Activated CD8-positive, alpha-beta memory T cell treated with anti-CD3 and anti-CD28 coated beads, Interleukin-2, amount 50 U/mL, for 48 hours (primary cell): ENCODE measurements around the gene HSP90AB1.
A peak's percentile ranks its signal among the peaks of the same experiment; 100 is the strongest.

ENCODE experiments used
- DNase-seq: peaks from one replicate; pipeline ENCODE4 v3.0.0-alpha.2; 2020

Gene HSP90AB1

GRCh38 chr6:44235891-44236516, 10.9 kb upstream of the HSP90AB1 start:
- no peak for DNase-seq

- peak; percentile 83 for DNase-seq
These were observed 9.7 kb upstream of the HSP90AB1 start for GRCh38 chr6:44237021-44237812.

DNA sequence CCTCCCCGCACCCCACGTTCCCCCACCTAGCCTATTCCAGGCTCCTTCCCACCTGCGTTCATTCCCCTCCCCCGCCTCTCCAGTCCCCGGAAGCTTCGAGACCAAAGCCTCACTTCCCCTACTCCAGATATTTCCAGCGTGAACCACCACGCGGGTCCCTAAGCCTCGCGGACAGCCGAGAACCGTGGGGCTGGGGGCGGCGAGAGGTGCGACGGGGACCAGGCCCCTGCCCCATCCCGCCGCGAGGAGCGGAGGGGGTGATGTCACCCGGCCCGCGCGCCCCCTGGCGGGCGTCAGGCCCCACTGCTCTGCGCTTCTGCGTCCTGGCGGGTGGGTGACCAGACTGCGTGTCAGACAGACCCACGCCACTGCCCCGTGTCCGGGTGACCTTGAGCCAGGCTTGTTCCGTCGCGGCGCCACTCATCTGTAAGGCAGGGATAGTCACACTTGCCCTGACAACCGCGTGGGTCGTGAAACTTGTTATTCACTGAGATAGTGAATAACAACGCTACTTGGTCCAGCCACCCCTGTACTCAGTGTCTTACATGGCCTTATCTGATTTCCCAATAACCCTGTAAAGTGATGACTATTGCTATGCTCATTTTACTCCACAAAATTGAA, 9.0 kb upstream of the HSP90AB1 start:
- peak; percentile 91 for DNase-seq

DNA sequence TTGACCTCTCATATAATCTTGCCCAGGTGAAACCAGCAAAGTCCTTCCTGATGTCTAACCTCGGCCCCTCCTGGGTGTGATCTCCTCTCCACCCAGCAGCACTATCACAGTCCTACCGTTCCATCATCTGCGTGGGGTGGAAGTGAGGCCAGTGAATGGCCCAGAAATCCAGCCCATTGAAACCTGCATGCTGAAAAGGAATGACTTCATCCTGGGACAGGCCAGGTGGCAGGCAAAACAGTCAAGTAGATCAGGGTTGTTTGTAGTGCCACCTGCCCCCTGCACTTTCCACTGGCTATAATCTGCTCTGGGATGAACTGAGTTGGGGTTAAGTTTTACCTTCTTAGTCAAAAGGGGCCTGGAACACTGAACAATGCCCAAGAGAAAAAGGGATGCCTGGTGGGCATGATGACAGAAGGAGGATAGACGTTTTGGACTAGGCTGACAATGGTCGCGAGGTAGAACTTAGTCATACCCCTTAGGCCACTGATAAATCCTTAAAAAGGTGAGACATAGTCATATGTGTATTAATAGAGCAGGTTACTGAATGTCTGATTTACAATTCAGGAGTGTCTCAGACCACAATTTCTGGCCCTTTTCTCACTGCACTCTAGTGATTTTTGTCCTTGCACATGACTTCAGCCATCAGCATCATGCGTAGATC, 8.1 kb upstream of the HSP90AB1 start:
- no peak for DNase-seq

DNA sequence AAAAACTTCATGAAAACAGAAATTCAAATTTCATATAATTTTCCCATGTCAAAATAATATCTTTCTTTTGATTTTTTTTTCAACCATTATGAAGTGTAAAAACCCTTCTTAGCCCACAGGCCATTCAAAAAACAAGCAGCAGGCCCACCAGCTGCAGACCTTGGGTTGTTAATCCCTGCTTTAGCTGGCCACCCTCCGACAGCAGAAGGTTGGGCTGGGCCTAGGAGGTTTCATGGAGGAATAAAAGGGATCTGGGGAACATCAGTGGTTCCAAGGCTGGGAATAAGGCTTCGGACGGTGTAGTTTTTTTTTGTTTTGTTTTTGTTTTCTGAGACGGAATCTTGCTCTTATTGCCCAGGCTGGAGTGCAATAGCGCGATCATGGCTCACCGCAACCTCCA, 3.6 kb upstream of the HSP90AB1 start:
- no peak for DNase-seq

DNA sequence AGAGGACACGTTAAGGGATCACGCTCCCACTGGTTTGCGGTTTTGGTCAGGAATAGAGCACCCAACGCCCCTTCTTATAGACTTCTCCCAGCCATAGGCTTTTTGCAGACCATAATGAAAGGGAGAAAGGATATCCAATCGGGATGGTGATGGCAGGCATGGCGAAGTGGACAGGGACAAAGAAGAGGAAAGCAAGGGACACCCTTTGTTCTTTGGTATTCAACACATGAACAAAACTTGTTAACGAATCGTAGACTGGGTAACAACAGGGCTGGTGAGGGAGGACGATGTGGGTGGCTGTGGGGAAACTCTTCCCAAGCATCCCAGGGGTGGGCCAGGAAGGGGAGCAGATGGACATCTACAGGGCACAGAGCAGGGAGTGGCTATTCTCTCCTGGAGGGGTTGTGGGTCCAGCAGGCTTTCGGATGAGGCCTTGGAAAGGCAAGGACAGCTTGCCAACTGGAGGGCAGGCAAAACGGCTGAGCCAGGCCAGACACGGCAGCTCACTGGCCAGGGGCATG, 1.4 kb upstream of the HSP90AB1 start:
- DNase-seq: no peak

DNA sequence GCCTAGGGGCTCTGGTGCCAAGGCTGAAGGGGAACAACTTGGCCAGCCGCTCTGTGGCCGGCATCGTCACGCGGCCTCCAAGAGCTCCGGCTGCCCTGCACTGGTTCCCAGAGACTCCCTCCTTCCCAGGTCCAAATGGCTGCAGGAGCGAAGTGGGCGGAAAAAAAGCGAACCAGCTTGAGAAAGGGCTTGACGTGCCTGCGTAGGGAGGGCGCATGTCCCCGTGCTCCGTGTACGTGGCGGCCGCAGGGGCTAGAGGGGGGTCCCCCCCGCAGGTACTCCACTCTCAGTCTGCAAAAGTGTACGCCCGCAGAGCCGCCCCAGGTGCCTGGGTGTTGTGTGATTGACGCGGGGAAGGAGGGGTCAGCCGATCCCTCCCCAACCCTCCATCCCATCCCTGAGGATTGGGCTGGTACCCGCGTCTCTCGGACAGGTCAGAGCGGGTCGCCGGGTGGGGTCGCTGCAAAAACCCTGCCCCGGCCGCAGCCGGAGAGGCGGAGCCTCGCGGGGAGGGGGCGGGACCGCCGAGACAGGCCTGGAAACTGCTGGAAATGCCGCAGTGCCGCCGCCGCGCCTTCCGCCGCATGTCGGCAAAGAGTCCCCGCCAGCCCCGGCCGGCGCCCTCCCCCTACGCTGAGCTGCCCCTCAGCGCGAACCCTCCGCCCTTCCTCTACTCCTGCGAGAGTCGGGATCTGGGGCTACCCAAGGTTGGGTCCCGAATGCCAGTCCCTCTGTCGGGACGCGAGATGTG, 814 bp upstream of the HSP90AB1 start:
- DNase-seq: peak; percentile 95

DNA sequence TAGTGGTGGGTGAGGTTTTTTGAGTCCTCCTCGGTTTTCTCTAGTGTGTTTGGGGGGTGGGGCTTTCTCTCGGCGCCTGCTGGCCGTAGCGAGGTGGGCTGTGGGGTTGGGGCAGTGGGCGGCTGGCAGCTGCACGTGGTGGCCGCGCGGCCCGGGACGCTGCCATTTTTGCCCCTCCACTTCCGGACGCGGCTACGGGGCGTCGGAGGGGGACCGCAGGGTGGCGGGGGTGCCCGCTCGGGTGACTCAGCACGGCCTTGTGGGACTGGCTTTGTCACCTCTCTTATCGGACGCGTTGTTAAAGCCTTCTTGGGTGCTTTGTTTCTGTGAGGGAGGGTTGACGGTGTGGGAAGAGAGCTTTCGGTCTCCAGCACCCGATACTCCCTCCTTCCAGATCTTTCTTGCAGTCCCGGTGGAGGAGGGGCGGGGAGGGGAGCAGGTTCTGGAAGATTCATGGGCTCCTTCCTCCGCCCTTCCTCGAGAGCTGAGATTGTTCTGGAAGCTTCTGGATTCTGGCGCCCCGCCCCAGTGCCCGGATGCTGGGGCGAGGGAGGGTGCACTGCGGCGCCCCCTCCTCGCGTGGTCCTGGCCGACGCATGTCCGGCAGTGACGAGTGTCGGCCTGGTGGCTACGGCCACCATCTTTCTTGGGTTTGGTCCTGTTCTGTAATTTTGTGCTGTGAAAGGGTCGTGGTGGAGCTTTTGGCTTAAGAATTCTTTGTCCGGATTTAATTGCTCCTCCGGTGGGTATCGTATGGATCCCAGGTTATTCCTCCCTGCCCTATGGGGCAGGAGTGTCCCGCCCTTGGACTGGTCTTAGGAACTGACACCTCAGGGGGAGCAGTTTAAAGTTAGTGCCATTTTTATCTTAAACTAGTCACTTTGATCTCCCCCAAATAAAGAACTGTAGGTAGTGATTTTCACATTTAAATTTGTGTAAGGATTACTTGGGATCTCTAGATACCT, 719 bp downstream of the HSP90AB1 start:
- peak; percentile 95 for DNase-seq

DNA sequence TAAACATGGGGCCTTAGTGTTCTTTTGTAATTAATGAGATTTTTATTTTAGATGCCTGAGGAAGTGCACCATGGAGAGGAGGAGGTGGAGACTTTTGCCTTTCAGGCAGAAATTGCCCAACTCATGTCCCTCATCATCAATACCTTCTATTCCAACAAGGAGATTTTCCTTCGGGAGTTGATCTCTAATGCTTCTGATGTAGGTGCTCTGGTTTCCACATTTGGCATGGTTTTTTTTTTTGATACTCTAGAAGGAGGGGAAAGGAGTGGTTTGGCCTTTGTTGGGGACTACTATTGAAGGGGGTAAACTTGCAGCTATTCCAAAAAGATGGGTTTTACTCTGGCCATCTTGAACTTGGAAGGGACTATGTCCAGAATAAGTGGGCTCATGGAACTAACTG, 1.7 kb downstream of the HSP90AB1 start:
- DNase-seq: no peak

- no peak for DNase-seq
These were observed 2.3 kb downstream of the HSP90AB1 start for GRCh38 chr6:44249082-44249748.

DNA sequence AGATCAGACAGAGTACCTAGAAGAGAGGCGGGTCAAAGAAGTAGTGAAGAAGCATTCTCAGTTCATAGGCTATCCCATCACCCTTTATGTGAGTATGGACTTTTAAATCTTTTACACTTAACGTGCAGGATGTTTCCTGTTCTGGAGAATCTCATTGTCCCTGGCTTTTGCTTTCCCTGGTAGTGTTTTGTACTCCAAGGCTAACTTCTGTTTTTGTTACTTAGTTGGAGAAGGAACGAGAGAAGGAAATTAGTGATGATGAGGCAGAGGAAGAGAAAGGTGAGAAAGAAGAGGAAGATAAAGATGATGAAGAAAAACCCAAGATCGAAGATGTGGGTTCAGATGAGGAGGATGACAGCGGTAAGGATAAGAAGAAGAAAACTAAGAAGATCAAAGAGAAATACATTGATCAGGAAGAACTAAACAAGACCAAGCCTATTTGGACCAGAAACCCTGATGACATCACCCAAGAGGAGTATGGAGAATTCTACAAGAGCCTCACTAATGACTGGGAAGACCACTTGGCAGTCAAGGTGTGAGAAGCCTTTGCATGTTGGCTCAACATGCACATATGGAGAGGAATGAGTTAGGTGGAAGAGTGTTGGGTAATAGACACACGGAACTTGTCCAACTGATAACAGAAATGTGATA, 3.3 kb downstream of the HSP90AB1 start:
- no peak for DNase-seq

DNA sequence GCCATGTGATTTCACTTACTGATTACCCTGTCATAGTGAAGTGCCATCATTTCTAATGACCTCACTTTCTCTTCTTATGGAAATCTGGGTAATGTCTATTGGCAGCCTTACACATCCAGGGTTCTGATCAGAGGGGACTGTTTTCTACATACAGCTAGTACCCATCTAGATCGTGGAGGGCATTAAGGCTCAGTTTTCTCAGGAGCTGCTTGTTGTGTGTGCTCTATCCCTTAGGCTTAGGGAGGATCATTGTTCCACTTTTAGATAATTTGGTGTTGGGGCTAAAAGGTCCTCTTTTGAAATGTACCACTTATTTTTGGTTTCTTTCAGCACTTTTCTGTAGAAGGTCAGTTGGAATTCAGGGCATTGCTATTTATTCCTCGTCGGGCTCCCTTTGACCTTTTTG, 3.8 kb downstream of the HSP90AB1 start:
- no peak for DNase-seq

DNA sequence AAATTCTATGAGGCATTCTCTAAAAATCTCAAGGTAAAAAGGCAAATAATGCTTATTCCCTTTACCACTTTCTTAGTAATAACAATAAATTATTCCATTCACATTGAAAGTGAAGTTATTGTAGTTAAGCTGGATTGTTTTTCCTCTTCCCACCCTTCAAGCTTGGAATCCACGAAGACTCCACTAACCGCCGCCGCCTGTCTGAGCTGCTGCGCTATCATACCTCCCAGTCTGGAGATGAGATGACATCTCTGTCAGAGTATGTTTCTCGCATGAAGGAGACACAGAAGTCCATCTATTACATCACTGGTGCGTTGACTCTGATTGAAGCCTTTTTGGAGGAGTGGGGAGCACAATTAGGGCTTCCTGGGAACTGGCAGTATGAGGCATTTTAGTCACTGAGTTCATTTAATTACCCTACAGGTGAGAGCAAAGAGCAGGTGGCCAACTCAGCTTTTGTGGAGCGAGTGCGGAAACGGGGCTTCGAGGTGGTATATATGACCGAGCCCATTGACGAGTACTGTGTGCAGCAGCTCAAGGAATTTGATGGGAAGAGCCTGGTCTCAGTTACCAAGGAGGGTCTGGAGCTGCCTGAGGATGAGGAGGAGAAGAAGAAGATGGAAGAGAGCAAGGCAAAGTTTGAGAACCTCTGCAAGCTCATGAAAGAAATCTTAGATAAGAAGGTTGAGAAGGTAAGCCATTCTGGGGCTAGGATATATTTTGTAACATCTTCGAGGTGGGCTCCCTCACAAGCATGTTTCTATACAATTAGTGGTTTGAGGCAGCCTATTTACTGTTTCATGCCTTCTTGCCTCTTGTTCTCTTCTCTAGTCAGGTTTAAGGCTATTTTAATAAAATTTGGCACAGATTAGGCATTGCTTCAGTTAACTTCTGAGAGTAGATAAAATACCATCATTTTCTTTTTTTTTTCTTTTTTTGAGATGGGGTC, 4.9 kb downstream of the HSP90AB1 start:
- no peak for DNase-seq

- DNase-seq: peak; percentile 78
These were observed 6.6 kb downstream of the HSP90AB1 start for GRCh38 chr6:44253307-44254101.

DNA sequence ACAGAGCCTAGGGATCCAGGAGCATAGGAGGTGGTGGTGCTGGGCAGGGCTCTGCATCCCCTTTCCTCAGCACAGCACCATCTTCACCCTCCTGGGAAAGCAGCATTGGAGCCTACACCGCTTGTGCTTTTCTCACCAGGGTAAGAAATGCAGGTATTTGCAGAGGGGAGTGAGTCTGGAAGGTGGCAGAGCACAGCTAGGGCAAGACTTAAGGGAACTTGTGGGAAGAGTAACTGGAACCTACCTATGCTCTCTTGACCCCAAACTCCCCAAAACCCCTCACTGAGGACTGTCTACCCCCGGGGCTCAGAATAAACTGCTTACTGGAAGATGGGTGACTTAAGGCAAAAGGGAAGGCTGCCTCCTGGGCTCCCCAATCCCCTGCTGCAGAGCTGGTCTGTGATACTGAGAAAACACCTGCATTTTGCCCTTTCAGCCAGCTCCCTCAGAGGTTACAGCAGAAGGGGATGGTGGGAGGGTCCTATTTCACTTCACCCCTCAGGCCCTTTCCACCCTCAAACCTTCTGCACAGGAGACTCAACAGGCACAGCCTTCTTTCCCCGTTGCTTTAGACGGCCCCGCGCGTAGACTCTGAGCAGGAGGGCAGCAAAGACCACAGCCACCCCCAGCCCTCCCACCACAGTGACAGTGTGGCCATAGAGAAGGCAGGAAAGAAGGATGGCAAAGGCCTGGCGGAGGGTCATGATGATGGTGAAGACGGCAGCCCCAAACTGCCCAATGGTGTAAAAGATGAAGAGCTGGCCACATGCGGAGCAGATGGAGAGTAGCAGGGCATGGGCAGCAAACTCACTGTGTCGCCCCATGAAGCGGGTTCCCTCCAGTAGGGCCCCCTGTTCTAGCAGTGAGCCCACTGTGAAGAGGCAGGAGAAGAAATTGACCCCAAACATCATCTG, 7.5 kb downstream of the HSP90AB1 start:
- peak; percentile 85 for DNase-seq

DNA sequence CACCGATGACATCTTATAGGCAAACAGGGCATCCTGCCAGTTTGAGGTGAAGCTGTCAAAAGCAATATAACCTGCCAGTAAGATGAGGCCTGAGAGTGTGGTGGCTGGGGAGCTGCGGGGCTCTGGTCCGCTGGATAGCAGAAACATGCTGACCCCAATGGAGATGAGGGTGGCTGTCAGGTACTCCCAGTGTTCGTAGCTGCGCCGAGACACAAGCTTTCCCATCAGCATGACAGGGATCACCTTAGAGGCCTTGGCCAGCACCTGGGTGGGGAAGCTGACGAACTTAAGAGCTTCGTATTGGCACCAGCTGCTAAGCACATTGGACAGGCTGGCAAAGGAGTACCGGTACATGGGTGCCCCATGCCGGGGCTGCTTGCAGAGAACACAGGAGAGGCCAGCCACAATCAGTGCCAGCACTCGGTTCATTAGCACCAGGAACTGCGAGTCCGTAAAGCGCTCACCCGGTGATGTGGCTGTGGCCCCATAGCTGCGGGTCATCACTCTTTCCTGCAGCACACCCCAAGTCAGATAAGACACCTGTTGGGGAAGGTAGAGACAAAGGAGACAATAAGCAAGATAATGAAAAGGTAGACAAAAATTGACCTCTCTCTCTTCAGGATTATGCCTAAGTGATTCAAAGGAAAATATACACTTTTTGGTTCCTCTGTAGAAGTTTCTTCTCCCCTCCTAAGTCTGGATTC, 8.4 kb downstream of the HSP90AB1 start:
- peak; percentile 88 for DNase-seq
